RPMI8226 (cell line): ENCODE data around the gene KRTAP10-7.
A peak's percentile ranks its signal among the peaks of the same experiment; 100 is the strongest.
"Not testable (repeated sequence)": the region's sequence is repeated elsewhere in the genome, so short reads cannot be mapped to it uniquely, and the experiment has no call there.

Source experiments
- DNase-seq: peaks from one replicate; pipeline ENCODE4 v3.0.0-alpha.2; 2015

The KRTAP10-7 gene

DNA sequence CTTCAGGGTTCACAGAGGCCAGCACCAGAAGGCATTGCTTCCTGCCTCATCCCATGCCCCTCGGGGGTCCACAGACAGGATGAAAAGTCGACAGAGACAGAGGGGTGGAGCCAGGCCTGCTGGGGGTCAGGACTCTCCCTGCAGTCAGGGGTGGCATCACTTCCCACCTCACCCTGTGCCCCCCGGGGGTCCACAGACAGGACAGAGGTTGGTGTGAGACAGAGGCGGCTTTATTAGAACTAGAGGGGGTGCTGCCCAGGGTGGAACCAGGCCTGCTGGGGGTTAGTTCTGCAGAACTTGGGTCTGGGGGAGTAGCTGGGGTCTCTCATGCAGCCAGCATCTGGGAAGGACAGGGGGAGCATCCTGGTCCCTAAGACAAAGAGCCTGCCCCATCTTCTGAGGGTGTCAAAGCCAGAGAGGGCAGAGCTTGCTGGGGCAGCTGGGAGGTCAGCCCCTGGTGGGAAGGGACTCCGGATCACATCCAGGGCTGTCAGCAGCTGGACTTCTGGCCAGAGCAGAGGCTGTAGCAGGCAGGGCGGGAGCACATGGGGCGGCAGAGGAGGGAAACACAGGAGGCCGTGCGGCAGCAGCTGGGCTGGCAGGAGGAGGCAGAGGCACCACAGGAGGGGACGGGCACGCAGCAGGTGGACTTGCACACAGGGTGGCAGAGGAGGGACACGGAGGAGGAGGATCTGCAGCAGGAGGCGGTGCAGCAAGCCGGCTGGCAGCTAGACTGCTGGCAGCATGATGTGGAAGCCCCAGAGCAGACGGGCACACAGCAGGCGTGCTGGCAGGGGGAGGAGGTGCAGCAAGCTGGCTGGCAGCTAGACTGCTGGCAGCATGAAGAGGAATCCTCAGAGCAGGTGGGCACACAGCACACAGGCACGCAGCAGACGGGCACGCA lies 9.2 kb upstream of the KRTAP10-7 start:
- not testable (repeated sequence) for DNase-seq

DNA sequence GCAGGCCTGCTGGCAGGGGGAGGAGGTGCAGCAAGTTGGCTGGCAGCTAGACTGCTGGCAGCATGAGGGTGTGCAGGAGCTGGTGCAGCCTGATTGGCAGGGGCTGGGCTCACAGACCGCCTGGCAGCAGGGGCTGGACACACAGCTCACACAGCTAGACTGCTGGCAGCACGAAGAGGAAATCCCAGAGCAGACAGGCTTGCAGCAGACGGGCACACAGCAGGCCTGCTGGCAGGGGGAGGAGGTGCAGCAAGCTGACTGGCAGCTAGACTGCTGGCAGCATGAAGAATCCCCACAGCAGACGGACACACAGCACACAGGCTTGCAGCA lies 8.6 kb upstream of the KRTAP10-7 start:
- DNase-seq = not testable (repeated sequence)

DNA sequence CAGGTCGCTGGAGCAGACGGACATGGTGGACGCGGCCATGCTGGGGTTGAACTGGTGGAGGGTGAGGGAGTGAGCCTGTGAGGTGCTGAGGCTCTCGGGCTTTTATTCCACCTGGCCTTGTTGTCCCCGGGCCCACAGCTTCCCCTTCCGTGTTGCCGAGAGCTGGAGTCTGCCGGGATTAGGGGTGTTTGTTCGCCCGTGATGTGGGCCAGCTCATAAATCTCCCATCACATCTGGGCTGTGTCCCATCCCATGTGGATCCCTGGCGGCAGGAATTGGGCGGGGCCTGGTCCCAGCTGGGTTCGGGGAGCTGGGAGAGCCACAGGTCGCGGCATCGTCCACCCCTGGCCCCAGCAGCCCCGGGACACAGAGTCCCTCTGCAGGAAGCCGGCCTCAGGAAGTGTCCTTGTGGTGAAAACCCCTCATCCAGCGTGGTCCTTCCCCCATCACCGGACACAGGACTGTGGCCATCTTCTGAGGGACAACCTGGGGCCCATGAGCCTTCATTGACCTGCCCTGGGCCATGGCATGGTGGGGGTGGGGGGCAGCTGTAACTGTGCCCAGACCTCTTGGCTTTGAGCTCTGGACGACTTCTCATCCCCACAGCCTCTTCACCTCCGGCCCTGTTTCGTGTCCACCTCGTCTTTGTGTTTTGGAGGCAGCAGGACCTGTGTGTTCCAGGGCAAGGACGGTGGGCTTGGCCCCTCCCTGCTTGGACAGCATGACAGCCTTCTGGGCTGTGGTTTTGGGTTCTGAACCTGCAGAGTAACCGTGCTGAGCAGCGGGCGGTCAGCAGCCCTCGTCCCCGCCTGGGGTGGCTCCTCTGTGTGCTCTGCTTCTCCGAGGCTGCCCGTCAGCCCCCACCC lies 7.7 kb upstream of the KRTAP10-7 start, which contains the start of gene KRTAP10-6:
KRTAP10-6 (minus strand) TSS at position 60 of the 866 bp plus-strand sequence; CDS start at position 39, 21 bp downstream.
- no peak for DNase-seq

DNA sequence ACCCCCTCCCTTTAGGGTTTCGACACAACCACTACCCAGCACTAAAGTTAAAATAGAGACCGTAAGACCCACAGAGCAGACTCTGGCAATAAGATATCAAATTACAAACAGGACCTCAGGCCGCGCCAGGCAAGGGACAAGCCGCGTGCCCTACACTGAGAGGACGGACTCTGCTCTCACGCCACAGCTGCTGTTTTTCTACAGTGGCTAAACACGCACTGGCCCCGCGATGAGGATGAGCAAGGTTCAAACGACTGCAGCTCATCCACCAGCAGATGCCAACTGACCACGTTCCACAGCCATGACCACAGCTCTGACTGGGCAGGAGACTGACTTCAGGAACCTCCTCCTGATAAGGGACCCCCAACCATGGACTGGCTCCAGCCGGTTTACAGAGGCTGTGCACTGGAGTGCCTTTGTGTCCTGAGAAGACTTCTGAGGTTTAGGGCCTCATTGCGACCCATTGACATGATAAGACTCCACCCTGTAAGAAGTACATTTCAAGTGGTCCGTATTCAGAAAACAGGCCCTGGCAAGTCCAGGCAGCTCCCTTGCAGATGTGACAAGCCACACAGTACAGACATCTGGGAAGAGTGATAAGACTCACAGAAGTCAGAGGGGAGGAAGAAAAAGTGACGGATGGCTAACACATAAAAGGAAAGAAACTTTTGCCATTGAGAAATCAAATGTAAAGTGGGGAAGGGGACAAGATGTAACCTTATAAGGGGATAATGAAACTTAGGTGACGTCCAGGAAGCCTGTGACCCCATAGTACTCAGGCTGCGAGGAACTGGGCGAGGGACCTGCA lies 6.6 kb upstream of the KRTAP10-7 start:
- no peak for DNase-seq

DNA sequence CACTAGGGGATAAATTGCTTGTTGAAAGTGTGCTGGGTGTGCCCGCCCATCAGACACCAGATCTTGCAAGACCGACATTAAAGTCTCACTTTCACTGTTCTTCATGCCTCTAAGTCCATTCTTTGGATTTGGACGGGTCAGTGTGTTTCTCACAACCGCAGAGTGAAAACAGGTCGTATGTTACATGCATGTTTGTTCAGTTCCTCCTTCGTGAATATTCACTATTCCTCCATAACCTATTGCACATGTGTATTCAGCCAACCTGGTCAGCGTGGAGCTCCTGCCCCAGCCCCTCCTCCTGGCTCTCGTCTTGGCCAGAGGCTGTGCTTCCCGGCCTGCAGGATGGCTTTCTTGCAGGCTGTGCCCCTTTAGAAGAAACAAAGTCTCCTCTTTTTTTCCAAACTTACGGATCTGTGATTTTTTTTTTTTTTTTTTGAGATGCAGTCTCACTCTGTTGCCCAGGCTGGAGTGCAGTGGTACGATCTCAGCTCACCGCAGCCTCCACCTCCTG lies 5.9 kb upstream of the KRTAP10-7 start:
- no peak for DNase-seq

DNA sequence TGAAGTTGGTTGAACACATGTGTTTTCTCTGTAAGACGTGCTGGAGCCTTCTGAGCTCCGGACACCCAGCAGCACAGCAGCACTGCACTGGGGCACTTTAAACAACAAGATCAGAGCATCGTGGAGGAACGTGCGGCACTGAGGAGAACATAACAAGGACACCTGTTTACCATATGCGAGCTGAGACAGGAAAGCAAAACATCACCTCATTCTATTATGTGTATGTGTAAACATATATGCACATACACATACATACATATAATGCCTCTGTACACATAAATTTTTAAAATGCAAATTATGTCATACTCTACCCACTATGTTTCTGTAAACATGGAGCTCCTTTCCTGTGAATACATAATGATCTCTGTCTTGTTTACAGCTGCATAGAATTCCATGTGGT lies 4.9 kb upstream of the KRTAP10-7 start:
- DNase-seq = no peak

DNA sequence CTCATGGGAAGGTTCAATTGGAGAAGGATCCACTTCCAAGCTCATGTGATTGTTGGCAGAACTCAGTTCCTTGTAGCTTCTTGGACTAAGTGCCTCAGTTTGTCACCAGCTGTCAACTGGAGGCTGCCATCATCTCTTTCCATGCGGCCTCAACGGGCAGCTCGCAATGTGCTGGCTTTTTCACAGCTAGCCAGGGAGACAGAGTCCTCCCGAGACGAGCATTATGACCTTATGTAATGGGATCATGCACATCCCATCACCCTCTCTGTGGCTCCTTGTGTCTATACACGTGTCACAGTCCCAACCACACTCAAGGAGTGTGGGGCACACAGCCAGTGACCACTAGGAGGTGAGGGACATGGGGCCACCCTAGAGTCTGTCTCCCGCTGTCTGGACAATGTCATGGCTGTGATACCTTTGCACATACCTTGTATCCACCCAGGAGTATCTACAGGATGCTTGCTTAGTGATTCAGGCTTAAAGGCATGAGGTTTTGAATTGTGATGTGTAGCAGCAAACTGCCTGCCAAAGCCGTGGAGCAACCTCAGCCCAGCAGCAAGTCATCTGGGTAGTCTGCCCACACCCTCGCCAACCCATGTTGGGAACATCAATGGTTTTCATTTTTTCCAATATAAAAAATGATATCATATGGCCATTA lies 4.2 kb upstream of the KRTAP10-7 start:
- DNase-seq = no peak

DNA sequence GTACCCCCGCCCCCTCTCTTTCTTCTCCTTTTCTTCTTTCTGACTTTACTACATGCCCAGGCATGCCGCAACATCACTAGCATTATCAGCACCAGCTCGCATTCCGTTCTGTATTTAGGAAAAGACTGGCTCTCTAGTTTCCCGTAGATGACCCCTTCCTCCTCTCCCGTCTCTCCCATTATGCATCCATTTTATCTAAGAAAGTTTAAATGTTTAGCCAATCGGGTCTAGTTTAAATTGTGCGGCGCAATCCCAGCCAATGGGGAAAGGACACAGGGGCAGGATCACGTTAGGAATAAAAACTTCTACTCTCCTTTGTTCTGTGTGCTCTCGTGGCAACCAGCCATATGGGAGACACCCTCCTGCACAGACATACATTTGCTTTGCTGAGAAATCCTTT lies 2.3 kb upstream of the KRTAP10-7 start:
- DNase-seq = no peak

DNA sequence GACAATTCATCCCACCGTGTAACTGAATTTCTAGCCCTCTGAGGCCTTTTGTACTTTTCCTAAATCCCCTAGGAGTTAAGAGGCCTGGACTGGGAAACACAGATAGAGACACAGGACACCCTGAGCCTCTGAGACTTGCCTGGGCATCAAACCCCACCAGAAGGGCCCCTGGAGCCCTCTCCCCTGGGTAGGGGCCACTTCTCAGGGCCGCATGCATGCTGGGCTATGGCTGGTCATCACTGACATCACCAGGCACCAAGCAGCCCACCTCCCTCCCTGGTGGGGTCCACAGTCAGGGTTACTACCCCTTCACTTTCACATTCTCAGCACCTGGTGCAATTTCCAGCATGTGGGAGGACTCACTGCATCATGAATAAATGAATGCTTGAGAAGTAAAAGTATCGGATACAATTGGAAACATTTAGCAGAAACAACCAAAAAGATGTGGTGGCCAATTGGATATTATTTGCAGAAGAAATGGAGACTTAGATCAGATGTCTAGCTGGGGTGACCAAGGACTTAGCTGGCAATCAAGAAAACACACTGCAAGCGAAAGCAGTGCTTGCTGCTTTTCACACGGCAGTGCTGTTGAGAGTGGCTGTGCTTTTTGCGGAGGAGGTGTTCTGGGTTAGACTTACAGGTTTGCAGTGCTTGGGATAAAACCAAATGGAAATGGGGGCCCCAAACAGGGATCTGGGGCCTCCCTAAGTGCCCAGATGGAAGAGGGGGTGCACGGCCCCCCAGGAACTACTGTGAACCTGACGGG lies 950 bp upstream of the KRTAP10-7 start:
- no peak for DNase-seq

DNA sequence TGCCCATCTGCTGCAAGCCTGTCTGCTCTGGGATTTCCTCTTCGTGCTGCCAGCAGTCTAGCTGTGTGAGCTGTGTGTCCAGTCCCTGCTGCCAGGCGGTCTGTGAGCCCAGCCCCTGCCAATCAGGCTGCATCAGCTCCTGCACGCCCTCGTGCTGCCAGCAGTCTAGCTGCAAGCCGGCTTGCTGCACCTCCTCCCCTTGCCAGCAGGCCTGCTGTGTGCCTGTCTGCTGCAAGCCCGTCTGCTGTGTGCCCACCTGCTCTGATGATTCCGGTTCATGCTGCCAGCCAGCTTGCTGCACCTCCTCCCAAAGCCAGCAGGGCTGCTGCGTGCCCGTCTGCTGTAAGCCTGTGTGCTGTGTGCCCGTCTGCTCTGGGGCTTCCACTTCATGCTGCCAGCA lies 694 bp downstream of the KRTAP10-7 start:
- peak; percentile 68 for DNase-seq

DNA sequence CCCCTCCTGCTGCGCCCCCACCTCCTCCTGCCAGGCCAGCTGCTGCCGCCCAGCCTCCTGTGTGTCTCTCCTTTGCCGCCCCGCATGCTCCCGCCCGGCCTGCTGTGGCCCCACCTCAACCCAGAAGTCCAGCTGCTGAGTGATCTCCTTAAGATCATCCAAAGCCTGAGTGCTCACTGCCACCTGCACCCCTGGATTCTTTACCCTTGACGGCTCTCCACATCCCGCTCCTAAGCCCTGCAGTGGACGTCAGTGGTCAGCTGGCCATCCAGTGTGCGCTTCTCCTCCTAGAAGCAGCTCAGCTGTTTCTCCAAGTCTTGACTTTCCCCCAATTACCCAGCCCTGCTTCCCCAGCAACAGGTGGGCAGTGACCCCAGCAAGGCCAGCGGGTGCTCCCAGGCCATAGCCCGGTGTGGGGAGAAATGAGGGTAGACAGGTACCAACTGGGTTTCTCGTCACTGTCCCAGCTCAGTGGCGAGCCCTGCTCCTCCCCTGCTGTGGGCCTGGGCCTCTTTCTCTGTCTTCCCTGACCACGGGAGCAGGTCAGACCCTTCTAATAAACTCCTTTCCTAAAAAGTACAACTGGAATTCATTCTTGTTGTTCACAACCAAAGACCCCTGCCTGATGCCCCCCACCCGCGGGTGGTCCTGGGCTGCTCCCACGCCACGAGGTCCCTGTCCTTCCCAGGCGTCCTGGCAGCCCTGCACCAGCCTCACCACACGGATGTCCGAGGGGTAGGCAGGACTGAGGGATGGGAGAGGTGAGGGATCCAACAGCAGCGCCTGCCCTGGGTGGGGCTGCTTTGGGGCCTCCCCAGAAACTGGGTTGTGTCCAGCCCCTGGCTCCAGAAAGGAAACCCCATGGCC lies 1.4 kb downstream of the KRTAP10-7 start:
- no peak for DNase-seq

DNA sequence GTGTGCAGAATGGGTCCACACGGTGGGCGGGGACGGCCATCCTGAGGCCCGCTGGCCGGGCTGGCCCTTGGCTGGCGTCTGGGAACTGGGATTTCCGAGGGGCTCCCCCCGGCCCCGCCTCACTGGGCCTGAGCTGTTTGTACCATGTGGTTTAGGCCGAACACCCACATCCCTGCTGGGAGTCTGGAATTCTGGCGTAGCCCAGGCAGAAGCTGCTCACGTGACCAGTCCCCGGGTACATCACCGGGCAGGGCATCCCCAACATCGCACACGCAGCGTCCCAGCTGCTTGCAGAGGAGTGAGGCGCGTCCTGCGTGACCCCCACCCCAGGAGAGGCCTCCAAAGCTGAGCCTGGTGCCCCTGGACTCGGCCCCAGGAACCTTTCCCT lies 2.1 kb downstream of the KRTAP10-7 start:
- no peak for DNase-seq

DNA sequence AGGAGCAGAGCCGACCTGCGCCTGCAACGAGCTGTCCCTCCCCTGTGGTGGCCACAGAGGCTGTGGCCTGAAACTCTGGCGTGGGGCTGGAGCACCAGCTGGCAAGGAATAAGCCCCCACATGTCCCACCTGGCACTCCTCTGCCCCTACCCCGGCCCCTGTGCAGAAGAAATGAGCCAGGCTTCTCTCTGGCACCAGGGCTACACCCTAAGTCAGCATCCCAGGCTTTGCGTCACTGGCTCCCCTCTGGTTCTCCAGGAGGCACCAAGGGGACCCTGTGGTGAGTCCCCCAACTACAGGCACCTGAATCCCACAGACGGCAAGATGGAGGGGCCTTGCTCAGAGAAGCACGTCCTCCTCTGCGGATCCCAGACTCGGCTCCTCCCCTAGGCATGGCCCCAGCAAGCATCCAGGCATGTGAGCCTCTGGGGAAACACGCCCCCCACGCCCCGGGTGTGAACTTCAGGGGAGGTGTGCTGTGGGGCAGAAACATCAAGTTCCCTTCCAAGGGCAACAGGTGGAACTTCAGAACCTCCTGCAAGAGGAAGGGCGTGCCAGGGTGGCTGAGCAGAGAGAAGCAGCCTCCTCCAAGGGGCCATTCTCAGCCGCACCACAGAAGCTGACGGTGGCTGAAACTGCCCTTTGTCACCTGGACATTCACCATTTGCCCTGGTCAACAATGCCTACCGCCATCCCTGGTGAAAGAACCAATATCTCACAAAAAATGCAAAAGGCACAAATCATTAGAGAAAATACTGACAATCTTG lies 2.9 kb downstream of the KRTAP10-7 start:
- DNase-seq = peak; percentile 59

DNA sequence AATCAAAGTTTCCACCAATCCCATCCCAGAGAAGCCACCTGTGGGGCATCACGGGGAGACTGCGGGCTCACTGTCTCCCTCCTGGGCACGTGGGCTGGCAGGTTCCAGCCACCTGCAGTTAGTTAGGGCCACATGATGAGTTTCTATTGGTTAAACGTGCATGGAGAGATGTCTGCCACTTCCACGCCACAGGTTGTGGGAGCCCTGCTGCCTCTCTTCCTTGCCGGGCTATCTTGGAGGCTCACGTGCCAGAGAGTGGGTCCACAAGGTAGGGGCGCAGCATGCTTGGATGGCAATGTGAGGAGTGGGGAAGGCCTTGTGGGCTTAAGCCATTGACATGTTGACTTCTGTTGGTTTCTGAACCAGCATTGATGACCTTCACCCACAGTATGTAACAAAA lies 3.5 kb downstream of the KRTAP10-7 start:
- DNase-seq = peak; percentile 33

DNA sequence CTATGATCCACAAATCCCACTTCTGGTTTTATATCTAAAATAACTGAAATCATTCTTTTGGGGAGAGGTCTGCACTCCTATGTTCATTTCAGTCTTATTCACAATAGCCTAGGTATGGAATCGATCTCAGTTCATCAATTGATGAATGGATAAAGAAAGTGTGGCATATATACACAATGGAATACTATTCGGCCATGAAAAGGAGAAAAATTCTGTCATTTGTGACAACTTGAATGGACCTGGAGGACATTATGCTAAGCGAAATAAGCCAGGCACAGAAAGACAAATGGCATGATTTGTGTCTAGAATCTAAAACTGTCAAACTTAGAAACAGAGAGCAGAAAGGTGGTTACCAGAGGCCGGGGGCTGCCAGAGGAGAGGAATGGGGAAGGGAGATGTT lies 6.1 kb downstream of the KRTAP10-7 start:
- no peak for DNase-seq

DNA sequence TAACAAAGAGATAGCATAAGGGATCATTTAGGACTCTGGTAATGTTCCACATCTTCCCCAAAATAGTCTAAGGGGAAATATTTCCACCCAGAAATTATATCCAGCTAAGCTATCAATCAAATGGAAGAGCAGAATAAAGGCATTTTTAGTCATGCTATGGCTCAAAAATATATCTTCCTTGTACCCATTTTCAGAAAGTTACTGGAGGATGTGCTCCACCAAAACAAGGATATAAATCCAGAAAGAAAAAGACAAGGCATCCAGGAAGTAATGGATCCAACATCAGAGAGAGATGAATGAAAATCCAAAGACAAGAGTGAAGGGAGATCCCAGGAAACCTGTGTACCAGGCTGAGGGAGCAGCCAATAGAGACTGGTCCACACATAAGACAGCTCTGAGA lies 8.8 kb downstream of the KRTAP10-7 start:
- DNase-seq = no peak

DNA sequence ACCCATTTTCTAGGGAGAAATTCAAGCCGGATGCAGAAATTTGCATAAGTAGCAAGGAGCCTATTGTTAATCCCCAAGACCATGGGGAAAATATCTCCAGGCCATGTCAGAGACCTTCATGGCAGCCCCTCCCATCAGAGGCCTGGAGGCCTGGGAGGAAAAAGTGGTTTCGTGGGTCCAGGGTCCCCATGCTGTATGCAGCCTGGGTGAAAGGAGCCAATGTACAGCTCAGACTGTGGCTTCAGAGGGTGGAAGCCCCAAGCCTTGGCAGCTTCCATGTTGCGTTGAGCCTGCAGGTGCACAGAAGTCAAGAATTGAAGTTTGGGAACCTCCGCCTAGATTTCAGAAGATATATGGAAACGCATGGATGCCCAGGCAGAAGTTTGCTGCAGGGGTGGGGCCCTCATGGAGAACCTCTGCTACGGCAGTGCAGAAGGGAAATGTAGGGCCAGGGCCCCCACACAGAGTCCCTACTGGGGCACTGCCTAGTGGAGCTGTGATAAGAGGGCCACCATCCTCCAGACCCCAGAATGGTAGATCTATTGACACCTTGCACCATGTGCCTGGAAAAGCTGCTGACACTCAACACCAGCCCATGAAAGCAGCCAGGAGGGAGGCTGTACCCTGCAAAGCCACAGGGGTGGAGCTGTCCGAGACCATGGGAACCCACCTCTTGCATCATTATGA lies 9.9 kb downstream of the KRTAP10-7 start:
- DNase-seq = not testable (repeated sequence)

DNA sequence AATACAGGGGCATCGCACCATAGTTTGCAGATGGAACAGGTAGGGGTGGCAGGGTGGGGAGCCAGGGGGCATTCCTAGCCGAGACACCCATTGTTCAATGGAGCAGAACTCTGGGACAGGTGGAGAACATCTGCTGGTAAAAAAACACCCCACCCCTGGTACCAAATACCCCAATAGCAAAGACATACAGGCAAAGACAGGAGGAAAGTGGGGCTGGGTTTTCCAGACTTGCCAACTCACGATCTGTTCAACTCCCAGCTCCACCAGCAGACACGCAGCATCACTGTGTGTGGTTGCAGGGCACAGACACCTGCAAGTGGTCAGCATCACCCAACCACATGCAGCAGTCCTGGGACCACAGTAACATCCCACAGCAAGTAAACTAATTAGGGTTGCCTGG lies 11.2 kb downstream of the KRTAP10-7 start:
- peak; percentile 54 for DNase-seq

DNA sequence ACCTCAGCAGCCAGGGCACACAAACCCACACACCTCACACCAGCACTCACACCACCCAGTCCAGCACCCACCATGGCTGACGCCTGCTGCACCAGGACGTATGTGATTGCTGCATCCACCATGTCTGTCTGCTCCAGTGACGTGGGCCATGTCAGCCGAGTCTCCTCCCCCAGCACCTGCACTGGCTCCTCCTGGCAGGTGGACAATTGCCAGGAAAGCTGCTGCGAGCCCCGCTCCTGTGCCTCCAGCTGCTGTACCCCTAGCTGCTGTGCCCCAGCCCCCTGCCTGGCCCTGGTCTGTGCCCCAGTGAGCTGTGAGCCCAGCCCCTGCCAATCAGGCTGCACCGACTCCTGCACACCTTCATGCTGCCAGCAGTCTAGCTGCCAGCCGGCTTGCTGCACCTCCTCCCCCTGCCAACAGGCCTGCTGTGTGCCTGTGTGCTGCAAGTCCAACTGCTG lies 11.7 kb downstream of the KRTAP10-7 start, which contains the start of gene KRTAP10-8:
KRTAP10-8 (plus strand) TSS at position 51 of the 458 bp plus-strand sequence; CDS start at position 73, 22 bp downstream.
- DNase-seq = peak; percentile 93
